RWPE1 (cell line): ENCODE results near the gene ZNF511.
A peak's percentile ranks its signal among the peaks of the same experiment; 100 is the strongest.

Experiments
- CTCF ChIA-PET: fragments of 350-600 bp; sonication (Branson Sonifier 250); formaldehyde crosslinking; extraction: SDS; loops from one replicate; lab custom pipeline; 2021; lab: Yijun Ruan, JAX
- POLR2A ChIA-PET: fragments of 400-600 bp; formaldehyde crosslinking; extraction: SDS; loops from one replicate; lab custom pipeline; 2020; ENCODE audit warnings: antibody characterized with exemption; ENCODE audit not compliant: low non-redundant PET; lab: Yijun Ruan, JAX
- DNase-seq: peaks from one replicate; pipeline ENCODE4 v3.0.0; 2012; ENCODE audit warnings: low spot score
- H3K27ac ChIP-seq: fragments of 450-650 bp; 2 replicates; pipeline ENCODE4 v1.5.1; 2017
- CTCF ChIP-seq: fragments of 450-650 bp; conservative IDR thresholded peaks from 2 replicates; pipeline ENCODE4 v1.5.1; 2017; ENCODE audit warnings: low read depth, mild to moderate bottlenecking

ZNF511 gene

DNA sequence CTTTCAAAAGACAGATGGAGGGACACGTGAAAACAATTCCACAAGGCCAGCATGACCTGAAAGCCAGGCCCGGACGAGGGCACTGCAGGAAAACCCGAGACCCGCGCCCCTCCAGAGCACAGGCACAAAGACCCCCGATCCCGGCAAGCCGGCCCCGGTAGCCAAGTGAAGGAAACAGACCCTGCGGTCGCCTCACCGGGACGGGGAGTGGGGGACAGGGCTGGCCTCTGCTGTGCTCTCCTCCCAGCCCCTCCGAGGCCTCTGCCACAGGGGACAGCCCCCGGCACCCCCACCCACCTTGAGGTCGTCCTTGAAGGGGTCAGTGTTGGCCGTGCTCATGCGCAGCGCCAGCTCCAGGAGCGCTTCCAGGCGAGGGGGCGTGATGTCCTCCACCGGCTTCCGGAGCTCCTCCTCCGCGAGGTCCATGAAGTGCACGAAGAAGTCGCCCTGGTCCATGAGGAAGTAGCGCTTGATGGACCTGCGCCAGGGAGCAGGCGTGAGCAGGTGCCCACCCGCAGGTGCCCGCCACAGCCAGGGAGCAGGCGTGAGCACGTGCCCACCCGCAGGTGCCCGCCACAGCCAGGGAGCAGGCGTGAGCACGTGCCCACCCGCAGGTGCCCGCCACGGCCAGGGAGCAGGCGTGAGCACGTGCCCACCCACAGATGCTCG, 20.7 kb upstream of the ZNF511 start:
- H3K27ac ChIP-seq: no peak overlapping the region
- no peak for TF ChIP-seq CTCF
- DNase-seq: no peak
- POLR2A ChIA-PET: no interaction called here
- CTCF ChIA-PET: interaction anchor here (0.6 kb wide), 1 partner anchor 17 kb away, joined by 3 read pairs; no protein-coding TSS in a partner anchor

- CTCF ChIA-PET: no interaction called here
- no peak for DNase-seq
- POLR2A ChIA-PET: no interaction called here
Observed at GRCh38 chr10:133289761-133290160, 19.0 kb upstream of the ZNF511 start.

DNA sequence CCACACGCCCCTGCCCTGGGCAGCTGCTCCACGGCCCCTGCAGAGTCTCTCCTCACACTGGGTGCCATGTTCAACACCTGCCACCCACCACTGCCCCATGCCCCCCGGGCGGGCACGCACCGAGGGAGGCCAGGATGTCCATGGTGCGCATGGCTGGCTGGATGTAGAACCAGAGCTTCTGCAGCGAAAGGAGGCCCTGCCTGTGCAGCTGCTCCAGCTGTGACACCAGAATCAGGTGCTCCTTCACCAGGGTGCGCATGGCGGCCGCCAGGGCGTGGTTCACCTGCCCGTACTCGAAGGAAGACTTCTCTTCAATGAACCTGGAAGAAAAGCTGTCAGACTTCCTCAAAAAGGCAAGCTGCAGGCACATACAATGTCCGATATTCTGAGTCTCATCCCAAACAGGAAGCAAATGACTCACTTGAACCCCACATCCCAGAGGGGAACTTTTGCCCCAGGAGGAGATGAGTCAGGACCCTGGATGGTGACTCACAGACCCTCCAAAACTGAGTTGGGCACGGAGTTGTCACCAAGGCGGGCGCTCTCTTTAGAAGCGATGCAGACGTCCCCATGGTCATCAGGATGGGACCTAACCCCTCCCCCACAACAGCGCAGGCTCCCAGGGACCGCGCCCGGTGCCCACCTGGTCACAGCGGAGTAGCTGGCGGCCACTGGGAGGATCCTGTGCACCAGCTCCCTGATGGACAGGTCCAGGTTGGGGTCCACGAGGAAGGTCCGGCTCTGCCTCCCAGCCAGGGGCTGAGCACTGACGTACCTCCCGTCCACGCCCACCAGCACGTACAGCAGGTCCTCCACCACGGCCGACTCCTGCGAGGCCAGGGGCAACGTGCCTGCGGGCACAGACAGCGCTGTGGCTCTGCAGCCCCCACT, 15.6 kb upstream of the ZNF511 start:
- ChIA-PET CTCF (interaction anchor here (0.9 to 1.4 kb wide), 3 partner anchors 11 to 36 kb away, joined by 4 to 6 read pairs (median 4); no protein-coding TSS in a partner anchor), POLR2A (interaction anchor here (1.3 kb wide), 1 partner anchor 34 kb away, joined by 5 read pairs; no protein-coding TSS in a partner anchor)
- DNase-seq: peak; percentile 95
- H3K27ac ChIP-seq: peak overlapping the region; percentile 77
- TF ChIP-seq CTCF: no peak

More at GRCh38 chr10:133289761-133290160, 19.0 kb upstream of the ZNF511 start:
- TF ChIP-seq CTCF: no peak
- no peak overlapping the region for H3K27ac ChIP-seq

GRCh38 chr10:133293810-133294119, 14.9 kb upstream of the ZNF511 start:
- CTCF ChIA-PET: interaction anchor here (0.8 to 1.4 kb wide), 2 partner anchors 14 to 36 kb away, joined by 4 read pairs; no protein-coding TSS in a partner anchor
- TF ChIP-seq CTCF: no peak

DNA sequence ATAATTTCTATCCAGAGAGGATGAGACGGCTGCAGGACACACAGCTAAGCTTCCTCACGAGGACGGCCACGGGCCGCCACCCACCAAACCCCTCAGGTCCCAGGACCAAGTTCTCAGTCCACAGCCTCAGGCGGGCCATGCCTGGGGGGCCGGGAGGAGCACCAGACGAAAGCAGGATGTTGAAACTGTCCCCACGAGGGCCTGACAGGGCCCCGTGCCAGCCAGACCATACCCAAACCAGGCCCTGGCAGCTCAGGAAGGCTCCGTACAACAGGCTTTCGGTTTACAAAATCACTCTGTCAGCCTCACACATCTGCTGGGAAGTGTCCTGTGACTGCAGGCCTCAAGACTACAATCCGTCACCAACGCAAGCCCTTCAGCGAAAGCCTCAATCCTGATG, 14.5 kb upstream of the ZNF511 start:
- ChIA-PET CTCF (interaction anchor here (0.8 to 1.4 kb wide), 2 partner anchors 14 to 35 kb away, joined by 4 read pairs; no protein-coding TSS in a partner anchor), POLR2A (interaction anchor here (1.3 kb wide), 1 partner anchor 35 kb away, joined by 5 read pairs; no protein-coding TSS in a partner anchor)
- TF ChIP-seq CTCF: no peak
- no peak for DNase-seq
- peak overlapping the region; percentile 77 for H3K27ac ChIP-seq

More at GRCh38 chr10:133293810-133294119, 14.9 kb upstream of the ZNF511 start:
- POLR2A ChIA-PET: interaction anchor here (1.3 kb wide), 1 partner anchor 35 kb away, joined by 5 read pairs; no protein-coding TSS in a partner anchor
- peak overlapping the region; percentile 77 for H3K27ac ChIP-seq
- no peak for DNase-seq
